Inflammatory macrophage (primary cell): ENCODE measurements around the gene CERK.
"Not testable (repeated sequence)": the region's sequence is repeated elsewhere in the genome, so short reads cannot be mapped to it uniquely, and the experiment has no call there.

Experiments used
- DNase-seq, 2 donors: peaks; one replicate each; pipeline ENCODE4 v3.0.0-alpha.2; 2020 to 2022
- total RNA-seq, 18 experiments: gene quantifications; one replicate each; lab custom pipeline; 2026; ENCODE audit warnings: mixed read lengths in 6 of 18, inconsistent platforms in 2 of 18; lab: John Stamatoyannopoulos, UW

The CERK gene, protein sequence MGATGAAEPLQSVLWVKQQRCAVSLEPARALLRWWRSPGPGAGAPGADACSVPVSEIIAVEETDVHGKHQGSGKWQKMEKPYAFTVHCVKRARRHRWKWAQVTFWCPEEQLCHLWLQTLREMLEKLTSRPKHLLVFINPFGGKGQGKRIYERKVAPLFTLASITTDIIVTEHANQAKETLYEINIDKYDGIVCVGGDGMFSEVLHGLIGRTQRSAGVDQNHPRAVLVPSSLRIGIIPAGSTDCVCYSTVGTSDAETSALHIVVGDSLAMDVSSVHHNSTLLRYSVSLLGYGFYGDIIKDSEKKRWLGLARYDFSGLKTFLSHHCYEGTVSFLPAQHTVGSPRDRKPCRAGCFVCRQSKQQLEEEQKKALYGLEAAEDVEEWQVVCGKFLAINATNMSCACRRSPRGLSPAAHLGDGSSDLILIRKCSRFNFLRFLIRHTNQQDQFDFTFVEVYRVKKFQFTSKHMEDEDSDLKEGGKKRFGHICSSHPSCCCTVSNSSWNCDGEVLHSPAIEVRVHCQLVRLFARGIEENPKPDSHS
- 13.7 to 88.3 (median 46.0) reads per million in 18 experiments for total RNA-seq

DNA sequence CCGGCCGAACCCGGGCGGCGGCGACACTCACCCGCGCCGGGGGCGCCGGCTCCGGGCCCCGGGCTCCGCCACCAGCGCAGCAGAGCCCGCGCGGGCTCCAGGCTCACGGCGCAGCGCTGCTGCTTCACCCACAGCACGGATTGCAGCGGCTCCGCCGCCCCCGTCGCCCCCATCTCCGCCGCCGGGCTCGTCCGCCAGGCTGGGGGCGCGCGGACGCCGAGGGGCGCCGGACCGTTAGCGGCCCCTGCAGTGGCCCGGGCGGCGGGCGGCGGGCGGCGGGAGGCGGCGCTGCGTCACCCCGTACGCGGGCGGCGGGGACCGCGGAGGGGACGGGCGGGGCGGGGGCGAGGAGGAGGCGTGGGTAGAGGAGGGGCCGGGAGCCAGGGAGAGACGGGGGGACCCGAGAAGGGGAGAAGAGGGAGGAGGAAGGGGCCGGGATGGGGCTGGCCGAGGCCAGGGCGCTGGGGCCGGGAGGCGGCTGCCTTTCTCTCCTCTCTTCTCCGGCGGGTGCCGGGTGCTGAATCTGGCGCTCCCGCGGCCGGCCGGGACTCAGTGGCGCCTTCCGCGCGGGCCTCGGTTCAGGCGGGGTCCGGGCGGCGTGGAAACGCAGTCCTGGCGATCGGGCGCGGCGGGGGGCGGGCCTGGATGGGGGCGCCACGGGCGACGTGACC, at the start of gene CERK:
CERK (minus strand) TSS at position 277 of the 671 bp plus-strand sequence; CDS start at position 173, 104 bp downstream.
- peak; percentile 7 to 21 for DNase-seq

DNA sequence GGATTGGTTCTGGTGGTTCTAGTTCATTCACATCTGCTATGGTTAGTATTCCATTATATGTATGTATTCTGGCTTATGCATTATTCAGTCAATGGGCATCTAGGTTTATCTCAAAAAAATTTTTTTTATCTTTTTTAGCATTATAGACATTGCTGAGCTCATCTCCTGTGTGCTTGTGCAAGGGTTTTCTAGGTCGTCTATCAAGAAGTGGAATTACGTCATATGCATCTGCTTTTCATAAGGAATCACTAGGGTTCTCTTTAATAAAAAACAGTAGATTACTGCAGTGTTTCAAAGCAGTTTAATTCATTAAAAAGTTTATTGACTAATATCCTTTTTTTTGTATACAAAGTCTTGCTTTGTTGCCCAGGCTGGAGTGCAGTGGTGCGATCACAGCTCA, 45.7 kb upstream of the CERK start:
- DNase-seq: peak in 1 of 2 donors; percentile 22

DNA sequence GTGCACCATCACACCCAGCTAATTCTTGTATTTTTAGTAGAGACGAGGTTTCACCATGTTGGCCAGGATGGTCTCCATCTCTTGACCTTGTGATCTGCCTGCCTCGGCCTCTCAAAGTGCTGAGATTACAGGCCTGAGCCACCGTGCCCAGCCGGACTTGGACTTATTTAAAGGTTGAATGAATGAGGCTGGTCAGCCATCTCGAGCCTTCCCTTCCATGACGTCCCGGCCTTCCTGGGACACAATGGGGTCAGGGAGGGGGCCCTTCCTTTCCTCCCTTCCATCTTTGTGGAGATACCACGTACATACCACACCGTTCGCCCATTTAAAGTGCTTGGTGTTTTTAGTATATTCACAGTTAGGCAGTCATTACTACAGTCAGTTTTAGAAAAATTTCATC, 44.1 kb upstream of the CERK start:
- not testable (repeated sequence) for DNase-seq

DNA sequence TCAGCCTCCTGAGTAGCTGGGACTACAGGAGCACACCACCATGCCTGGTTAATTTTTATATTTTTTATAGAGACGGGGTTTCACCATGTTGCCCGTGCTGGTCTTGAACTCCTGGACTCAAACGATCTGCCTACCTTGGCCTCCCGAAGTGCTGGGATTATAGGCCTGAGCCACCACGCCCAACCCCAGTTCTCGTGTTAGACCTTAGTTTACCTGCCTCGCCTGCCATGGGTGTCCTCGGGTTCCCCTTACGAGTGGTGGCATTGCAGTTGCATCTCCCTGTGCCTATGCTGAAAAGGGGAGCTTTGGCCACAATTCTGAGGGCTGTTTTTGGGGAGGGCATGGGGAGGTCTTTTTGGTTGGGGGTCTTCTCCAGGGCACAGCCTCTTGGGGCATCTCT, 43.2 kb upstream of the CERK start:
- no peak for DNase-seq

DNA sequence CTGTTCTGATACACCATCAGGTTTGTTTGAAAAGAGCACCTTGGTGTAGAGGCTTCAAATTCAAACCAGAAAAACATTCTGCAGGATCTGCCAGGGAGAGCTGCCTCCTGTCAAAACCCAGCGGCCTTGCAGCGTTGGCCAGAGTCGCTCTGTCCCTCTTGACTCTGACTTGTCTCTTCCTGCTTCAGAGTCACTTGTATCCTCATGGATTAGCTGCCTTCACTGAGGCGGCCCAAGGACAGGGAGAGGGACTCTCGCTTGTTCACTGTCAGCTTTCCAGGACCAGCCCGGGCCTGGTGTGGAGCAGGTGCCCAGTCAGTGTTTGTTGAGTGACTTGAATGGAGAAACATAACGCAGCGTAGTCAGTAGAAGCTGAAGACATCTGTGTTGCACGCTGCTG, 42.4 kb upstream of the CERK start:
- DNase-seq: no peak

DNA sequence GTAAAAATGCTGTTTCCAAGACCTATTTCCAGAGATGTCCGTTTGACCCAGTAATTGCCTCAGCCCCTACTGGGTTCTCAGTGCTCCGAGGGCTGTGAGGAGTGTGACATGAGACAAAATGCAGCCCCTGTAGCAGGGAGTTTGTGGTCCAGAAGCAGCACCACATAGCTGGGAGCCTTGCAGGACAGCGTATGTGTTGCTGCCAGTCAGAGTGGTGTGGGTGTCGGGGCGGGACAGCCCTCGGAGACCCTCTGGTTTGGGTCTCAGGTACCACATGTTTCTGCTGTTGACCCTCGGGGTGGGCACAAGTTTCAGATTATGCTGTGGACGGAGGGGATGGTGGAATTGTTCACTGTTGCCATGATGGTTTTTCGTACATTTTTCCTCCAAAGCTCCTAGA, 41.6 kb upstream of the CERK start:
- no peak for DNase-seq

DNA sequence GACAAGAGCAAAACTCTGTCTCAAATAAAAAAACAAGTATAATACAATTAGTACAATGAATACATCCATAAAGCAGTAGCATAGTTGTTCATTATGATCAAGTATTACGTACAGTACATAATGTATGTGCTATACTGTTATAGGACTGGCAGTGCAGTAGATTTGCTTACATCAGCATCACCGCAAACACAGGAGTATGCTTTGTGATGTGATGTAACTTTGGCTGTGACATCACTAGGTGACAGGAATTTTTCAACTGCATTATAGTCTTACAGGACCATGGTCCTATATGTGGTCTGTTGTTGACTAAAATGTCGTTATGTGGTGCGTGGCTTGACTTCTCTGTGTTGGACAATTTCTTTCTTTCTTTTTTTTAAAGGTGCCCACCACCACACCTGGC, 41.0 kb upstream of the CERK start:
- no peak for DNase-seq

DNA sequence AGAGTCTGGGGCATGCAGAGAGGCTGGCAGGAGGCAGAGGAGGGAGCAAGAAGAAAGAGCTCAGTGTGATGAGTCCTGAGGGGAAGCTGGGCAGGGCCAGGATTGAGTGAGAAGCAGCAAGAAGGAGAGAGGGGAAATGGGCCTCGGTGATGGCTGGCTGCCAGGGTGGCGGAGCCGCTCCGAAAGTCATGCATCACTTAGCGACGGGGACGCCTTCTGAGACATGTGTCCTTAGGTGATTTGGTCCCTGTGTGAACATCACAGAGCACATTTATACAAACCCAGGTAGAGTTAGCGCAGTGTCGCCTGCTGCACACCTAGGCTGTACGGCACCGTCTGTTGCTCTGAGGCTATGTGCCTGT, 39.5 kb upstream of the CERK start:
- DNase-seq: peak; percentile 44 to 48

DNA sequence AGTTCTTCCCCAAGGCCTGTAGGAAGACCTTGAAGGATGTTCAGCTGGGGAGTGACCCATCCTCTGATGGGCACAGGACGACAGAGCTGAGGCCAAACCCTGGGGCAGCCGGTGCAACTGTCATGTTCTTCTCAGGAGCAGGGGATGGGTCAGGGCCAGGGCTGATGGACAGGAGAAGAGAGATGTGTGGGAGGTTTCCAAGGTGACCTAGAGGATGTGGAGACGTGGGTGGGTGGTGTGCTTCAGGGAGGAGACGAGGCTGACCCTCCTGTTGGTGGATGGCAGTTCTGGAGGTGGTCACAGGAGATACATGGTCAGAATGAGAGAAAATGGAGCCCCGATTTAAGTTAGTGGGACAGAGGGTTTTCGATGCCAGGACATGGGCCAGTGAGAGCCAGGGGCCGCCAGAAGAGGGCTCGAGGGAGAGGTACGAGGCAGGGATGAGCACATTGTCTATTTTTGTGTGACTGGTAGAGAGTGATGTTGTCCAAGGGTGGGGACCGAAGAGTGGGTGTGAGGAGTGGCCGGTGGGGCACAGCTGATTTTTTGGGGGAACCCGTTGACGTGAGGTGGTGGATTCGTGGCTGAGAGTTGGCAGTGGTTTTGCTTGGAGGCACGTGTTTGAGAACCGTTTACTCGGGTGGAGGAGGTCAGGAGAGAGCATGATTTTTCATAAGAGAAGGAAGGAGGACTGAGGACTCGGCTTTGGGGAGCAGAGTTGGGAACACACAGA, 39.0 kb upstream of the CERK start:
- DNase-seq: no peak

DNA sequence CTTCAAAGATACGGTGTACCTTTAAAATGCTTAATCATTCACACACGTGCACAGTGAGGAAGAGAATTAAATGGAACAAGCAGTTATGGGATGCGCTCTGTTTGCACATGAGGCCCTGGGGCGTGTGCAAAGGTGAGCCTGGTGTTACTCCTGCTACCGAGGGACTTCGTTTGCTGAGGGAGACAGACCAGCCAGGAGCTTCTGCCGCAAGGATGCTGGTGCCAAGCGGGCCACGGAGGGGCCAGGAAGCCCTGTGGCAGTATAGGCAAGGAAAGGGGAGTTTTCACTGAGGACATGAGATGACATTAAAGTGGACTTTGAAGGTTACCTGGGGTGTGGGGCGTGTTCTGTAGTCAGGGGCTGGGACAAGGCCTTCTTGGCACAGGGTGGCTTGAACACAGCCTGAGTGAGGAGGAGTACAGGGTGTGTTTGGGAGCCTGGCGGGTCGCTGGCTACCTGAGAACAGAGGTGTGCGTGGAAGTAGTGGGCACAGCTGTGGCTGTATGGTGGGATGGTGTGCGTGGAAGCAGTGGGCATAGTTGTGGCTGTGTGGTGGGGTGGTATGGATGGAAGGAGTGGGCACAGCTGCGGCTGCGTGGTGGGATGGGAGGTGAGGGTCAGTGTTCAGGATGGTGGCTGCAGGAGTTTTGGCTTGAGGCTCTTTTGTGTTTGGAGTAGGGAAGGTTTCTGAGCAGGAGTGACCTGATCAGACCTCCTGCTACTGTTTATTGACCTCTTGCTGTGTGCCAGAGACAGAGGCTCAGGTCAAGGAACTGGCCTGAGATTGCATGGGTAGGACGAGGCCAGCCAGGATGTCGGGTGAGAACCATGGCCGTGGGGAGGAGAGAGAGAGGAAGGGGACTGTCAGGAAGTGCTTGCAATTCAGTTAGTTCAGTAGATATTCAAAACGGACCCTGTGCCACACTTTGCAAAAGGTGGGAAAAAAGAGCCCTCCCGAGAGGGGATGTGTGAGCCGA, 38.1 kb upstream of the CERK start:
- DNase-seq: no peak

DNA sequence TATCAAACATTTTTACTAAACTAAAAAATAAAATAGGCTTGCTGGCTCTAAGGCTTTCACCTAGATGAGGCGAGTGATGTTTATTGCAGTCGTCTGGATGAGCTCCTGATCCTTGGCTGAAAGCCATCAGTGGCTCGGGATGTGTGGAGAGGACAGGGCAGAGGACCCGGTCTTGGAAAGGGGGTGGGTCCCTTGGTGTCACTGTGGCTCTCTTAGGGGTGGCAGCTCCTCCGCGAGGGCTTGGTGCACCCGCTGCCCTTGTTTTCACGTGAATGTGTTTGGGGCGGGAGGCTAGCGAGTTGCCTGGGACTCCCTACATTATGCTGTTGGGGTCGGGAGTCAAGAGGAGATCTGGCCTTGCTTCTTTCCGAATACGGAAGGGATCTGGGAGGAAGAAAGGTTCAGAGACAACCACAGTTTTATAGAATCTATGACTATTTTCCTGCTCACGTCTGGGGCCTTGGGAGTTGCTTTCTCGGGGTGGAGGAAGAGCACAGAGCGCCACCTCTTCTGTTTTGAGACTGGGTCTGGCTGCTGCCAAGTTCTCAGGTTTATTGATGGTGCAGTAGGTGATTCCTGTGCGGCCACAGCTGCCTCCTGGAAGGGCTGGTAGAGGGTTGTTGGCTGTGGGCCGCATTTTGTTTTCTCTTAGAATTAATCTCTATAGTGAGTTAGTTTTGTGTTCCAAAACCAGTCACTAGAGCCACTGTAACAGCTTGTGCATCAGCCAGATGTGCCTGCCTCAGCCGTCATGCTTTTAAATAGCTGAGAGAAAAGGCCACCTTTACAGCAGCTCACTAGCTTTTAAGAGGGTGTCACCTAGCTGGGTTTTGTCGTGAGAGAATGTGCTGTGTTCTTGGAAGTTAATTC, 37.2 kb upstream of the CERK start:
- DNase-seq: no peak

DNA sequence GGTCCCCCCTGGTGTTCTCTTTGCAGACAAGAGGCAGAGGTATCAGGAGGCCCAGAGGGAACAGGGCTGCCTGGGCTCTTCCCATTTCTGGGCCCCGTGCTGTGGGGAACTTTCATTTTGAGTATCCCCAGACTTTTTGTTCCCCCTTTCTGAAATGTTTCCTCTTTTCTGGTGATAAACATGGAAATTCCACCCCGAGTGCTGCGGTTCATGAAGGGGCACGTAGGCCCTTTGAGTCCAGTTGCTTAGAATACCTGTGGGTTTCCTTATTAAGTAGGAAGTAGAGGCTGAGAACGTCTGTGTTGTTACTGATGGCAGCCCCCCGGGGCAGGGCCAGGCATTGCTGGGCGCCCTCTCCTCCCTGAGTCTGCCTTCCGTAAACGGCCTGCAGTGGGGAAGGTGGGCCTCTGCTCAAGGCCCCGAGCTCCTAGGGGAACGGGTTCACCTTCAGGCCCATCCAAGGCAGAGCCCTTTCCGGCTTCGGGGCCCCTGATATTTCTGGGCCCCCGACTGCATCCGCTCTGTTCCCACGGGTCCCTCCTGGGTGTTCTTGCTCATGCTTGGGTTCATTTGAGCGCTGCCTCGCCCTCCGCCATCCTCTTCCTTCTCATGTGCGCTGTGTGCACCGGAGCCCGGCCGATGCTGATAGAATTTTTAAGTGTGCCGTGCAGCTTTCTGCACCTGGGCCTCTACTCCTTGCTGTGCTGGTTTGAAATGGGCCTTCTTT, 36.4 kb upstream of the CERK start:
- peak; percentile 91 to 93 for DNase-seq

DNA sequence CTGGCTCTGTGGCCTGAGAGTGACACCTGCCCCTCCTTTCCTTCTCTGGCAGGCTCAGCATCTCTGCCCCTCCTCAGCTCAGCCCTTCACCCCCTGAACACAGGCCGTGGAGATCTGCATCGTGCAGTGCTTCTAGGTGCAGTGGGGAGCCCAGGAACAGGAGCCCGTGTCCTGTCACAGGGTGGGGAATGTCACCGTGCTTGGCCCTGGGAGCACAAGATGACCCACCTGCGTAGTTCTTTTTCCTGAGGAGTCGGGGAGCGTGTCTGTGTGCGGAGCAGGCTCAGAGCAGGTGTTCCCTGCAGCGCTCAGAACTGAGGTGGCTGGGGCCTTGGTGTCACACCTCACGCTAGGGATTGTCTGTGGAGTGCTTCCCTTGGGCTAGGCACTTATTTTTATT, 35.0 kb upstream of the CERK start:
- no peak for DNase-seq

DNA sequence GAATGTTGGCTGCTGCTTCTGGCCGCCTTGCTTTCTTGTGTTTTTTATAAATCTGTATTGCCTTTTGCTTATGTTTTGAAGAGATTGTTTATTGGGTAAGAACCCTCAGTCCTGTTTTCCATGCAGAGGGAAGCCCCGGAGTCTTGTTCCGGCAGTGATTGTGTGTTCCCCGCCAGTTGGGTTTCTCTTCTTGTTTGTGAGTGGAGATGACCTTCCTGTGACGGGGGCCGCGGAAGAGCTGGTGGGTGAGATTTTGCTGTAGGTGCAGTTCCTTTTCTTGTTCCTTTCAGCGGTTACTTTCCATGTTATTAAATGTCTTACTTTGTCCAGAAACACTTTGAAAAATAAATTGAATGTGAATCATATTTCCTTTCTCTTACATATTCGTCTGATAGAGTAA, 32.7 kb upstream of the CERK start:
- DNase-seq: peak; percentile 63 to 83

DNA sequence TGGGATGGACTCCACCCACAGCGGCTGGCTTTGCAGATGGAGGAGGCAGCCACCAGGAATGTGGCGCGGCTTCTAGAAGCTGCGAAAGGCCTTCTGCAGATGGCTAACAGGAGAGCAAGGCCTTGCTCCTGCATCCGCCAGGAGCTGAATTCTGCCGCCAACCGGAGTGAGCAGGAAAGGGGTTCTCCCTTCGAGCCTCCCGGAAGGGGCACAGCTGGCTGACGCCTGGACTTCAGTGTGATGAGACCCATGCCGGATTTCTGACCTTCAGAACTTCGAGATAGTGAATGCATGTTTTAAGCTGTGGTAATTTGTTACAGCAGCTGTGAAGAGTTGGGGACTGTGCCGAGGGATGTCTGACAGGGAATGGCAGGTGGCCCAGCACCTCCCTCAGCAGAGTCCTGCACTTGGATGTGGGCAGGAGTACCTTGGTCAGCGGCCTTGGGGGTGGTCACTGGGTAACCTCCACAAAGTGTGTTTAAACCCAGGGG, 32.1 kb upstream of the CERK start:
- no peak for DNase-seq

DNA sequence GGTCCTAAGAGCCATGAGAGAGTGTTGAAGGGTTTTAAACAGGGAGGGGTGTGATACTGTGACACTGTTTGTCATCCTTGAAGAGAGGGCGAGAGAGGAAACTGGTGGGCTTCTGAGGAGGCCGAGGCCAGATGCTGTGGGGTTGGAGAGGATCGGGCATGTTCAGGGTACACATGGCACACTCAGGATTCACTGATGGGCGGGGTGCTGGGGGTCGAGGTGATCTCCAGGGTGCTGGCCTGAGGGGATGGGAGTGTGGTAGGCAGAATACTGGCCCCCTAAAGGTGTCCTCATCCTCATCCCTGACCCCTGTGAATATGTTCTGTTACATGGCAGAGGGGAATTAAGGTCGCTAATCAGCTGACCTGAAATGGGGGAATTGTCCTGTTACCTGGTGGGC, 31.7 kb upstream of the CERK start:
- no peak for DNase-seq

DNA sequence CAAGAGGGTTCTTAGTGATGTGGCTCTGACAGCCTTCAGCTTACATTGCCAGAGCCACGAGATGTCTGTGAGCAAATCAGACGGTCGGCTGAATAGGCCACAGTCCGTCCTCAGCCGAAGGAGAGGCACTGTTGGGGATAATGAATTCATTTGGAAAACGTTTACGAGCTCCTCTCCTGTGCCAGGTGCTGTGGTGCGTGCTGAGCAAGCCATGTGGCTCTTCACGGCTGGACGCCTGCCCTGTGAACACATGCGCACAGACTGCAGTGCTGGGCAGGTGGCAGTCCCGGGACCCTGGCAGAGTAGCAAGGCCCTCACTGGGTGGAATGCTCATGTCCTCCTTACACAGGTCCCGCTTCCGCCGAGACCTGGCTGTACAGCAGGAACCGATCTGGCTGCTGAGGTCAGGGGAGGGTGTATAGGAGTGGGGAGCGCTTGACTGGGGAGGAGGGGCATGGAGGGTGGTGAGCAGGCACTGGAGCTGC, 31.2 kb upstream of the CERK start:
- DNase-seq: no peak

DNA sequence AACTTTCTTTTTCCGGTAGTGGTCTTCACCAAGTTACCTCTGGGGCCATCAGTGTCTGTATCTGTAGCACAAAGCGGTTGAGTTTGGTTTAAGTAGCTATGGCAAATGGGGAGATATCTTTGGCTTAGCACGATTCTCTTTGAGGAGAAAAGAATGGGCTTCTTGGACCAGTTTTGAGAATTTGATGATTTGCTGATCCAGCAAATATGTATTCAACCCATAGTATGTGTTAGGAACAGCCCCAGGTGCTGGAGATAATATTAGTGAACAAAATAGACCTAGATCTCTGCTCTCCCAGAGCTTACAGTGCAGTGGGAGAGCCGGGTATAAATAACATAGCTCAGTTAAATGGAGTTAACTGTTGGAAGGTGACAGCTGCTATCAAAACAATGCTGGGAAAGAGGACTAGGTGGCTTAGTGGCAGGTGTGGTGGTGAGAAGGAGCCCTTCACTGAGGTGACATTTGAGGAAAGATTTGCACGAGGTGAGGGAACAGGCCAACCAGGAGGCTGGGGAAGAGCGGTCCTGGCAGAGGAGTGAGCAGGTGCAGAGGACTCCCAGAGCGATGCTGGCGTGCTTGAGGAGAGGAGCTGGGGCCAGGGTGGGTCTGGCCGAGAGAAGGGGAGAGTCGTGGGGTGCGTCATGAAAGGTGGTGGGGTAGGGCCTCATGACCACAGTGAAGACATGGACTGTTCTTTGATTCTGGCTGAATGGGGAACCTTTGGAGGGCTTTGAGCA, 29.4 kb upstream of the CERK start:
- DNase-seq: no peak

DNA sequence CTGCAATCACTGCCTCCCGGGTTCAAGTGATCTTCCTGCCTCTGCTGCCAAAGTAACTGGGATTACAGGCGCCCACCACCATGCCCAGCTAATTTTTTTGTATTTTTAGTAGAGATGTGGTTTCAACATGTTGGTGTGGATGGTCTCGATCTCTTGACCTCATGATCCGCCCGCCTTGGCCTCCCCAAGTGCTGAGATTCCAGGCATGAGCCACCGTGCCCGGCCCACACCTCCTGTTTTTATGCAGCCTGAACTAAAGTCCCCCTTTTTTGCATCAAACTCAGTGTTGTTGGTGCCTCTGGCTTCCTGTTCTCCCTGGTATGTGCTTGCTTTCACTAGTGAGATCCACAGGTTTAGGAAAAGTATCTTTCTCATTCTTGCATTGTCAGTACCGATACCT, 28.6 kb upstream of the CERK start:
- DNase-seq: no peak
